ENCODE results near the gene LIX1L.

LIX1L gene

GRCh38 chr1:145895471-145895870 lies 62.3 kb downstream of the LIX1L start:
- WGBS (ENCODE audit: insufficient coverage): 100% methylated on average over 1 of the region's 1 CpG
- POLR2A ChIA-PET: interaction anchor here (0.6 kb wide), 1 partner anchor 10 kb away, joined by 6 read pairs; no protein-coding TSS in a partner anchor
- DNase-seq: no peak

GRCh38 chr1:145893306-145894055 lies 64.3 kb downstream of the LIX1L start:
- ChIA-PET CTCF (interaction anchor here (0.6 to 4.7 kb wide), 12 partner anchors 13 to 143 kb away, joined by 3 to 53 read pairs (median 5); partner anchors contain the start of genes ITGA10, NUDT17 and PIAS3), POLR2A (interaction anchor here (0.7 to 1.7 kb wide), 3 partner anchors 21 to 51 kb away, joined by 3 to 5 read pairs (median 3); partner anchors contain the start of gene PEX11B)
- H3K4me1 ChIP-seq (ENCODE audit: control extremely low read depth in 1 of 4, control insufficient read depth in 4 of 4, insufficient read depth in 4 of 4, low read length in 3 of 4): peaks cover 0 to 15% (median 9%) of the 10 kb centered on the region in 4 experiments
- H3K27me3 ChIP-seq (replicated peaks in 2 of 5; ENCODE audit: control insufficient read depth in 4 of 5, insufficient read depth in 5 of 5, low read length in 4 of 5): no peaks in the 10 kb centered on the region
- H3K9me3 ChIP-seq (ENCODE audit: control extremely low read depth in 1 of 5, control insufficient read depth in 4 of 5, insufficient read depth in 2 of 5, low read depth in 1 of 5, low read length in 4 of 5): no peaks in the 10 kb centered on the region
- no peak for DNase-seq
- no peak overlapping the region for H3K4me3 ChIP-seq (ENCODE audit: control insufficient read depth in 1 of 7, extremely low read depth in 1 of 7, insufficient read depth in 4 of 7, low read depth in 2 of 7, low read length in 6 of 7)
- no peak overlapping the region for H3K27ac ChIP-seq (ENCODE audit: insufficient read depth in 1 of 2, low read depth in 1 of 2, low read length in 2 of 2, poor library complexity in 1 of 2, severe bottlenecking in 2 of 2)
- H3K36me3 ChIP-seq (ENCODE audit: control insufficient read depth in 4 of 4, insufficient read depth in 4 of 4, low read length in 3 of 4): no peaks in the 10 kb centered on the region
- 90% methylated on average over 6 of the region's 7 CpGs for WGBS (ENCODE audit: insufficient coverage)

More at GRCh38 chr1:145895471-145895870, 62.3 kb downstream of the LIX1L start:
- H3K4me1 ChIP-seq (ENCODE audit: control extremely low read depth in 1 of 4, control insufficient read depth in 4 of 4, insufficient read depth in 4 of 4, low read length in 3 of 4): peaks cover 0 to 15% (median 9%) of the 10 kb centered on the region in 4 experiments
- H3K27me3 ChIP-seq (replicated peaks in 2 of 5; ENCODE audit: control insufficient read depth in 4 of 5, insufficient read depth in 5 of 5, low read length in 4 of 5): no peaks in the 10 kb centered on the region
- CTCF ChIA-PET: interaction anchor here (1.0 to 2.7 kb wide), 10 partner anchors 9 to 51 kb away, joined by 3 to 13 read pairs (median 4); partner anchors contain the start of genes ITGA10, NUDT17 and RBM8A
- no peaks in the 10 kb centered on the region for H3K36me3 ChIP-seq (ENCODE audit: control insufficient read depth in 4 of 4, insufficient read depth in 4 of 4, low read length in 3 of 4)
- H3K9me3 ChIP-seq (ENCODE audit: control extremely low read depth in 1 of 5, control insufficient read depth in 4 of 5, insufficient read depth in 2 of 5, low read depth in 1 of 5, low read length in 4 of 5): no peaks in the 10 kb centered on the region
- no peak overlapping the region for H3K27ac ChIP-seq (ENCODE audit: insufficient read depth in 1 of 2, low read depth in 1 of 2, low read length in 2 of 2, poor library complexity in 1 of 2, severe bottlenecking in 2 of 2)
- no peak overlapping the region for H3K4me3 ChIP-seq (ENCODE audit: control insufficient read depth in 1 of 7, extremely low read depth in 1 of 7, insufficient read depth in 4 of 7, low read depth in 2 of 7, low read length in 6 of 7)

GRCh38 chr1:145892486-145893087 lies 65.2 kb downstream of the LIX1L start:
- H3K4me1 ChIP-seq (ENCODE audit: control extremely low read depth in 1 of 4, control insufficient read depth in 4 of 4, insufficient read depth in 4 of 4, low read length in 3 of 4): peaks cover 0 to 15% (median 9%) of the 10 kb centered on the region in 4 experiments
- WGBS (ENCODE audit: insufficient coverage): 78% methylated on average over 3 of the region's 3 CpGs
- DNase-seq: peak; percentile 31 to 49 (median 48)
- no peak overlapping the region for H3K27ac ChIP-seq (ENCODE audit: insufficient read depth in 1 of 2, low read depth in 1 of 2, low read length in 2 of 2, poor library complexity in 1 of 2, severe bottlenecking in 2 of 2)
- no peaks in the 10 kb centered on the region for H3K9me3 ChIP-seq (ENCODE audit: control extremely low read depth in 1 of 5, control insufficient read depth in 4 of 5, insufficient read depth in 2 of 5, low read depth in 1 of 5, low read length in 4 of 5)
- H3K27me3 ChIP-seq (replicated peaks in 2 of 5; ENCODE audit: control insufficient read depth in 4 of 5, insufficient read depth in 5 of 5, low read length in 4 of 5): no peaks in the 10 kb centered on the region
- POLR2A ChIA-PET: interaction anchor here (0.7 to 1.7 kb wide), 3 partner anchors 22 to 52 kb away, joined by 3 to 5 read pairs (median 3); partner anchors contain the start of gene PEX11B
- CTCF ChIA-PET: interaction anchor here (0.6 to 4.7 kb wide), 24 partner anchors 8 to 144 kb away, joined by 3 to 53 read pairs (median 5); partner anchors contain the start of genes HJV, ITGA10, NUDT17 and PIAS3
- no peak overlapping the region for H3K4me3 ChIP-seq (ENCODE audit: control insufficient read depth in 1 of 7, extremely low read depth in 1 of 7, insufficient read depth in 4 of 7, low read depth in 2 of 7, low read length in 6 of 7)
- H3K36me3 ChIP-seq (ENCODE audit: control insufficient read depth in 4 of 4, insufficient read depth in 4 of 4, low read length in 3 of 4): no peaks in the 10 kb centered on the region

- Histone ChIP-seq H3K9me3 (ENCODE audit: control extremely low read depth in 1 of 5, control insufficient read depth in 4 of 5, insufficient read depth in 2 of 5, low read depth in 1 of 5, low read length in 4 of 5) (no peaks in the 10 kb centered on the region), H3K36me3 (ENCODE audit: control insufficient read depth in 4 of 4, insufficient read depth in 4 of 4, low read length in 3 of 4) (no peaks in the 10 kb centered on the region), H3K27ac (ENCODE audit: insufficient read depth in 1 of 2, low read depth in 1 of 2, low read length in 2 of 2, poor library complexity in 1 of 2, severe bottlenecking in 2 of 2) (peak overlapping the region in 1 of 2 experiments; percentile 10), H3K4me3 (ENCODE audit: control insufficient read depth in 1 of 7, extremely low read depth in 1 of 7, insufficient read depth in 4 of 7, low read depth in 2 of 7, low read length in 6 of 7) (peak overlapping the region in 1 of 7 experiments; percentile 3), H3K4me1 (ENCODE audit: control extremely low read depth in 1 of 4, control insufficient read depth in 4 of 4, insufficient read depth in 4 of 4, low read length in 3 of 4) (peaks cover 0 to 15% (median 9%) of the 10 kb centered on the region in 4 experiments), H3K27me3 (replicated peaks in 2 of 5; ENCODE audit: control insufficient read depth in 4 of 5, insufficient read depth in 5 of 5, low read length in 4 of 5) (no peaks in the 10 kb centered on the region)
- WGBS (ENCODE audit: insufficient coverage): 0% methylated on average over 4 of the region's 6 CpGs
- peak; percentile 78 to 80 (median 80) for DNase-seq
- CTCF ChIA-PET: interaction anchor here (0.5 to 4.7 kb wide), 25 partner anchors 9 to 152 kb away, joined by 3 to 53 read pairs (median 4); partner anchors contain the start of genes ANKRD34A, HJV, ITGA10 and NUDT17
- POLR2A ChIA-PET: interaction anchor here (0.6 to 1.7 kb wide), 3 partner anchors 22 to 33 kb away, joined by 3 read pairs; partner anchors contain the start of genes PEX11B and PIAS3
Observed at GRCh38 chr1:145891587-145892485, 66.0 kb downstream of the LIX1L start.

- no peaks in the 10 kb centered on the region for H3K27me3 ChIP-seq (replicated peaks in 2 of 5; ENCODE audit: control insufficient read depth in 4 of 5, insufficient read depth in 5 of 5, low read length in 4 of 5)
- no CpG with 5 or more reads among the region's 1 CpG for WGBS (ENCODE audit: insufficient coverage)
- ChIA-PET POLR2A (no interaction called here), CTCF (interaction anchor here (0.7 to 4.7 kb wide), 16 partner anchors 8 to 130 kb away, joined by 3 to 53 read pairs (median 11); partner anchors contain the start of genes ANKRD34A, HJV, ITGA10 and NUDT17)
- peaks cover 0 to 18% (median 13%) of the 10 kb centered on the region in 4 experiments for H3K4me1 ChIP-seq (ENCODE audit: control extremely low read depth in 1 of 4, control insufficient read depth in 4 of 4, insufficient read depth in 4 of 4, low read length in 3 of 4)
- H3K9me3 ChIP-seq (ENCODE audit: control extremely low read depth in 1 of 5, control insufficient read depth in 4 of 5, insufficient read depth in 2 of 5, low read depth in 1 of 5, low read length in 4 of 5): no peaks in the 10 kb centered on the region
- no peak overlapping the region for H3K27ac ChIP-seq (ENCODE audit: insufficient read depth in 1 of 2, low read depth in 1 of 2, low read length in 2 of 2, poor library complexity in 1 of 2, severe bottlenecking in 2 of 2)
- DNase-seq: no peak
- no peaks in the 10 kb centered on the region for H3K36me3 ChIP-seq (ENCODE audit: control insufficient read depth in 4 of 4, insufficient read depth in 4 of 4, low read length in 3 of 4)
- H3K4me3 ChIP-seq (ENCODE audit: control insufficient read depth in 1 of 7, extremely low read depth in 1 of 7, insufficient read depth in 4 of 7, low read depth in 2 of 7, low read length in 6 of 7): no peak overlapping the region
Observed at GRCh38 chr1:145891143-145891542, 66.7 kb downstream of the LIX1L start.

- Histone ChIP-seq H3K4me1 (ENCODE audit: control extremely low read depth in 1 of 4, control insufficient read depth in 4 of 4, insufficient read depth in 4 of 4, low read length in 3 of 4) (peaks cover 0 to 26% (median 18%) of the 10 kb centered on the region in 4 experiments), H3K4me3 (ENCODE audit: control insufficient read depth in 1 of 7, extremely low read depth in 1 of 7, insufficient read depth in 4 of 7, low read depth in 2 of 7, low read length in 6 of 7) (no peak overlapping the region), H3K27ac (ENCODE audit: insufficient read depth in 1 of 2, low read depth in 1 of 2, low read length in 2 of 2, poor library complexity in 1 of 2, severe bottlenecking in 2 of 2) (no peak overlapping the region), H3K27me3 (replicated peaks in 2 of 5; ENCODE audit: control insufficient read depth in 4 of 5, insufficient read depth in 5 of 5, low read length in 4 of 5) (peaks cover 0 to 8% (median 2%) of the 10 kb centered on the region in 5 experiments), H3K36me3 (ENCODE audit: control insufficient read depth in 4 of 4, insufficient read depth in 4 of 4, low read length in 3 of 4) (no peaks in the 10 kb centered on the region), H3K9me3 (ENCODE audit: control extremely low read depth in 1 of 5, control insufficient read depth in 4 of 5, insufficient read depth in 2 of 5, low read depth in 1 of 5, low read length in 4 of 5) (no peaks in the 10 kb centered on the region)
- no peak for DNase-seq
- ChIA-PET POLR2A (no interaction called here), CTCF (interaction anchor here (0.6 to 4.7 kb wide), 6 partner anchors 17 to 142 kb away, joined by 3 to 41 read pairs (median 8); partner anchors contain the start of genes NUDT17 and PIAS3)
- WGBS (ENCODE audit: insufficient coverage): 96% methylated on average over 3 of the region's 3 CpGs
Observed at GRCh38 chr1:145889722-145890121, 68.1 kb downstream of the LIX1L start.

Measured in common myeloid progenitor, CD34-positive (primary cell).